ENCODE results near the gene CTSD. TPM values are rescaled to one million over a fixed set of nuclear protein-coding genes. Genes with fewer than 3 reads are reported as not detected.

The CTSD gene
- total RNA-seq, 2 donors from 2014 or later, result 782 to 1,042 TPM

- no peaks in the 10 kb centered on the region for H3K9me3 ChIP-seq
- no peaks in the 10 kb centered on the region for H3K36me3 ChIP-seq
- no peak for DNase-seq (ENCODE audit: low spot score)
- no peaks in the 10 kb centered on the region for H3K27me3 ChIP-seq
- no peaks in the 10 kb centered on the region for H3K4me1 ChIP-seq
- TF ChIP-seq, protein P1, sequence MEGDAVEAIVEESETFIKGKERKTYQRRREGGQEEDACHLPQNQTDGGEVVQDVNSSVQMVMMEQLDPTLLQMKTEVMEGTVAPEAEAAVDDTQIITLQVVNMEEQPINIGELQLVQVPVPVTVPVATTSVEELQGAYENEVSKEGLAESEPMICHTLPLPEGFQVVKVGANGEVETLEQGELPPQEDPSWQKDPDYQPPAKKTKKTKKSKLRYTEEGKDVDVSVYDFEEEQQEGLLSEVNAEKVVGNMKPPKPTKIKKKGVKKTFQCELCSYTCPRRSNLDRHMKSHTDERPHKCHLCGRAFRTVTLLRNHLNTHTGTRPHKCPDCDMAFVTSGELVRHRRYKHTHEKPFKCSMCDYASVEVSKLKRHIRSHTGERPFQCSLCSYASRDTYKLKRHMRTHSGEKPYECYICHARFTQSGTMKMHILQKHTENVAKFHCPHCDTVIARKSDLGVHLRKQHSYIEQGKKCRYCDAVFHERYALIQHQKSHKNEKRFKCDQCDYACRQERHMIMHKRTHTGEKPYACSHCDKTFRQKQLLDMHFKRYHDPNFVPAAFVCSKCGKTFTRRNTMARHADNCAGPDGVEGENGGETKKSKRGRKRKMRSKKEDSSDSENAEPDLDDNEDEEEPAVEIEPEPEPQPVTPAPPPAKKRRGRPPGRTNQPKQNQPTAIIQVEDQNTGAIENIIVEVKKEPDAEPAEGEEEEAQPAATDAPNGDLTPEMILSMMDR (IDR thresholded peaks at IDR 0.05), result no peak
- H3K27ac ChIP-seq, result no peak overlapping the region
- no peak overlapping the region for H3K4me3 ChIP-seq
Measured at GRCh38 chr11:1727861-1728260, 35.9 kb downstream of the CTSD start.

DNA sequence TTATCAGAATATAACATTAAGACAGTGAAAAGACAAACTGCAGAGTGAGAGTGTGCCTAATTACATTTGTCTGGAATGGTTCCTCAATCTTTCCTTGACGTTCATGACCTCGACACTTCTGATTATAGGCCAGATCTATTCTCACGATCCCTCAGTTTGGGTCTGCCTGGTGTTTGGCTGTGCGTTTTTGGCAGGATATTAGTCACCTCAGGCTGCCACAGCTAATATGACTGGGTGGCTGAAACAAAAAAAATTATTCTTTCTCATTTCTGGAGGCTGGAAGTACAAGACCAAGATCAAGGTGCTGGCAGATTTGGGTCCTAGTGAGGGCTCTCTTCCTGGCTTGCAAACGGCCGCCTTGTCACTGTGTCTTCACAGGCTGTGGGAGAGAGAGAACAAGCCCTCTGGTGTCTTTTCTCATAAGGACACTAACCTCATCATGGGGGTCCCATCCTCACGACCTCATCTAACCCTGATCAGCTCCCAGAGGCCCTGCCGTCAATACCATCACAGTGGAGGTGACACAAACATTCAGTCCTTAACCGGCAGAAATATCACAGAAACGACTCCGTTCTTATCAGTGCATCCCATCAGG lies 36.5 kb downstream of the CTSD start:
- Histone ChIP-seq H3K27me3 (no peaks in the 10 kb centered on the region), H3K36me3 (no peaks in the 10 kb centered on the region), H3K9me3 (no peaks in the 10 kb centered on the region), H3K4me1 (no peaks in the 10 kb centered on the region), H3K4me3 (no peak overlapping the region), H3K27ac (no peak overlapping the region)
- TF ChIP-seq, protein P1 (IDR thresholded peaks at IDR 0.05), result no peak
- DNase-seq (ENCODE audit: low spot score), result no peak

GRCh38 chr11:1719781-1720180 lies 43.9 kb downstream of the CTSD start:
- DNase-seq (ENCODE audit: low spot score), result no peak
- Histone ChIP-seq H3K36me3 (no peaks in the 10 kb centered on the region), H3K9me3 (no peaks in the 10 kb centered on the region), H3K4me3 (no peak overlapping the region), H3K4me1 (peaks cover 0 to 6% of the 10 kb centered on the region in 2 donors), H3K27me3 (no peaks in the 10 kb centered on the region), H3K27ac (no peak overlapping the region)
- TF ChIP-seq, protein P1 (IDR thresholded peaks at IDR 0.05), result no peak

GRCh38 chr11:1718326-1718725 lies 45.4 kb downstream of the CTSD start:
- DNase-seq (ENCODE audit: low spot score), result no peak
- H3K27ac ChIP-seq, result no peak overlapping the region

DNA sequence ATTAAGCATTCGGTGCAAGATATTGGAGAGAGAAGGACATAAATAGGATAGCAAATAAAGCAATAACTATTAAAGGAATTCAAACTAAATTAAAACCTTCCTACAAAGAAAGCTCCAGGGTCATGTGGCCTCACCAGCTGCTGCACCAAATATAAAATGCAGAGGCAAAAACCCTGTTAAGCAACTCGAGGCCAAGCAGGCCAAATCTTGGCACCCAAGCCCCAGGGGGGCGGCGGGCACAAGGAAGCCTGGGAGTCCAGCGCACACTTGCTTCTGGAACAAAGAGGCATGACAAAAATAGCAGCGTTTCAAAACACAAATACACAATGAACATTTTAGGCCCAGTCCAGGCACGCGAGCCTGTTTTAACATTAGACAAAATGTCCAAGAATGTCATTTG lies 46.0 kb downstream of the CTSD start:
- Histone ChIP-seq H3K4me3 (no peak overlapping the region), H3K27me3 (no peaks in the 10 kb centered on the region), H3K27ac (no peak overlapping the region), H3K4me1 (peaks cover 0 to 6% of the 10 kb centered on the region in 2 donors), H3K9me3 (no peaks in the 10 kb centered on the region), H3K36me3 (no peaks in the 10 kb centered on the region)
- no peak for DNase-seq (ENCODE audit: low spot score)
- TF ChIP-seq, protein P1 (IDR thresholded peaks at IDR 0.05), result no peak

More at GRCh38 chr11:1718326-1718725, 45.4 kb downstream of the CTSD start:
- Histone ChIP-seq H3K36me3 (no peaks in the 10 kb centered on the region), H3K4me1 (peaks cover 0 to 6% of the 10 kb centered on the region in 2 donors), H3K4me3 (no peak overlapping the region), H3K9me3 (no peaks in the 10 kb centered on the region), H3K27me3 (no peaks in the 10 kb centered on the region)
- TF ChIP-seq, protein P1 (IDR thresholded peaks at IDR 0.05), result no peak

All from right atrium auricular region (tissue), 2 donors.